Measurements from ENCODE around the gene EDEM1. TPM values are rescaled to one million over a fixed set of nuclear protein-coding genes. Genes with fewer than 3 reads are reported as not detected.

Gene EDEM1
- total RNA-seq, 4 donors from 2014 or later = 18.4 to 41.7 (median 35.8) TPM

GRCh38 chr3:5188419-5189221 lies 1.1 kb downstream of the EDEM1 start:
- Histone ChIP-seq H3K4me3 (peak overlapping the region; percentile 77 to 83), H3K27me3 (no peaks in the 10 kb centered on the region), H3K36me3 (peaks cover 0 to 6% of the 10 kb centered on the region in 2 donors), H3K27ac (peak overlapping the region; percentile 84 to 98 (median 90)), H3K4me1 (peaks cover 4 to 57% (median 14%) of the 10 kb centered on the region in 3 donors), H3K9me3 (no peaks in the 10 kb centered on the region)
- 0 to 3% methylated on average over 5 to 8 of the region's 26 CpGs for WGBS, 2 donors (ENCODE audit: low coverage in 1 of 2)
- TF ChIP-seq POLR2A (IDR thresholded peaks at IDR 0.05) (no peak), POLR2AphosphoS5 (IDR thresholded peaks at IDR 0.05) (no peak), EP300 (IDR thresholded peaks at IDR 0.05) (no peak), CTCF (IDR thresholded peaks at IDR 0.05) (no peak)
- ATAC-seq = no peak

GRCh38 chr3:5190147-5190791 lies 2.8 kb downstream of the EDEM1 start:
- peak overlapping the region in 1 of 2 donors; percentile 77 for H3K4me3 ChIP-seq
- WGBS, 2 donors (ENCODE audit: low coverage in 1 of 2) = 76 to 83% methylated on average over 5 to 6 of the region's 7 CpGs
- peaks cover 6 to 74% (median 23%) of the 10 kb centered on the region in 3 donors for H3K4me1 ChIP-seq
- no peak for TF ChIP-seq CTCF (IDR thresholded peaks at IDR 0.05)
- TF ChIP-seq POLR2AphosphoS5 (IDR thresholded peaks at IDR 0.05) = no peak
- no peak for TF ChIP-seq EP300 (IDR thresholded peaks at IDR 0.05)
- no peak for TF ChIP-seq POLR2A (IDR thresholded peaks at IDR 0.05)
- H3K27me3 ChIP-seq = no peaks in the 10 kb centered on the region
- H3K36me3 ChIP-seq = peaks cover 0 to 7% of the 10 kb centered on the region in 2 donors
- no peak overlapping the region for H3K27ac ChIP-seq
- no peak for ATAC-seq
- H3K9me3 ChIP-seq = no peaks in the 10 kb centered on the region

GRCh38 chr3:5191555-5192304 lies 4.2 kb downstream of the EDEM1 start:
- no peak overlapping the region for H3K27ac ChIP-seq
- peaks cover 6 to 73% (median 27%) of the 10 kb centered on the region in 3 donors for H3K4me1 ChIP-seq

More at GRCh38 chr3:5191555-5192304, 4.2 kb downstream of the EDEM1 start:
- TF ChIP-seq POLR2AphosphoS5 (IDR thresholded peaks at IDR 0.05) = no peak
- no peak for TF ChIP-seq EP300 (IDR thresholded peaks at IDR 0.05)
- no peak for TF ChIP-seq CTCF (IDR thresholded peaks at IDR 0.05)
- H3K9me3 ChIP-seq = no peaks in the 10 kb centered on the region
- no peak for ATAC-seq
- no peaks in the 10 kb centered on the region for H3K27me3 ChIP-seq
- no peak overlapping the region for H3K4me3 ChIP-seq
- 88 to 90% methylated on average over 5 of the region's 5 CpGs for WGBS, 2 donors (ENCODE audit: low coverage in 1 of 2)
- H3K36me3 ChIP-seq = peaks cover 0 to 18% of the 10 kb centered on the region in 2 donors

All from gastroesophageal sphincter (tissue), 4 donors.